H9 (cell line): ENCODE measurements around the gene HCK. TPM values are rescaled to one million over a fixed set of nuclear protein-coding genes. Genes with fewer than 3 reads are reported as not detected.

Experiments used
- DNase-seq: peaks from one replicate; pipeline ENCODE4 v3.0.0-alpha.2; 2017
- H2AFZ ChIP-seq: one replicate; pipeline ENCODE4 v1.6.1; 2013; ENCODE audit warnings: mild to moderate bottlenecking, low read length, control low read depth, moderate library complexity
- H2AK5ac ChIP-seq: 2 replicates; pipeline ENCODE4 v1.6.1; 2013; ENCODE audit warnings: low read length, control low read depth, mixed read lengths; ENCODE audit not compliant: insufficient read length
- H2BK120ac ChIP-seq: one replicate; pipeline ENCODE4 v1.6.1; 2013; ENCODE audit warnings: low read depth, mild to moderate bottlenecking, low read length, control low read depth, inconsistent platforms; ENCODE audit not compliant: poor library complexity, severe bottlenecking
- H2BK12ac ChIP-seq: 2 replicates; pipeline ENCODE4 v1.6.1; 2013; ENCODE audit warnings: low read length, control low read depth, mixed read lengths, low read depth; ENCODE audit not compliant: insufficient read length
- H2BK15ac ChIP-seq: 2 replicates; pipeline ENCODE4 v1.6.1; 2013; ENCODE audit warnings: low read depth, low read length, control low read depth
- H2BK20ac ChIP-seq: one replicate; pipeline ENCODE4 v1.6.1; 2013; ENCODE audit warnings: low read depth, mild to moderate bottlenecking, low read length, control low read depth, inconsistent platforms; ENCODE audit not compliant: poor library complexity, severe bottlenecking
- H2BK5ac ChIP-seq: 2 replicates; pipeline ENCODE4 v1.6.1; 2013; ENCODE audit warnings: low read length, control low read depth, mixed read lengths; ENCODE audit not compliant: insufficient read length
- H3K14ac ChIP-seq: 2 replicates; pipeline ENCODE4 v1.6.1; 2013; ENCODE audit warnings: low read length, control low read depth; ENCODE audit not compliant: insufficient read depth
- H3K18ac ChIP-seq: 2 replicates; pipeline ENCODE4 v1.6.1; 2013; ENCODE audit warnings: low read depth, mild to moderate bottlenecking, mixed read lengths, low read length, control low read depth; ENCODE audit not compliant: insufficient read length
- H3K23ac ChIP-seq: 2 replicates; pipeline ENCODE4 v1.6.1; 2013; ENCODE audit warnings: low read length, control low read depth, mixed read lengths, low read depth; ENCODE audit not compliant: insufficient read length
- H3K23me2 ChIP-seq: 2 replicates; pipeline ENCODE4 v1.6.1; 2013; ENCODE audit warnings: low read depth, mild to moderate bottlenecking, mixed read lengths, low read length, control low read depth; ENCODE audit not compliant: insufficient read length, poor library complexity, severe bottlenecking
- H3K27ac ChIP-seq: 2 replicates; pipeline ENCODE4 v1.5.1; 2013; ENCODE audit warnings: low read length, control low read depth, mixed read lengths, low read depth; ENCODE audit not compliant: insufficient read length
- H3K27me3 ChIP-seq: 2 replicates; pipeline ENCODE4 v1.6.1; 2013; ENCODE audit warnings: low read length, control low read depth, inconsistent platforms; ENCODE audit not compliant: insufficient read depth
- H3K4ac ChIP-seq: 2 replicates; pipeline ENCODE4 v1.6.1; 2013; ENCODE audit warnings: low read depth, mild to moderate bottlenecking, control low read depth, inconsistent platforms, low read length, moderate library complexity
- H3K4me1 ChIP-seq: 2 replicates; pipeline ENCODE4 v1.6.1; 2013; ENCODE audit warnings: low read length, control low read depth, inconsistent platforms; ENCODE audit not compliant: insufficient read depth
- H3K4me2 ChIP-seq: 2 replicates; pipeline ENCODE4 v1.6.1; 2013; ENCODE audit warnings: low read length, control low read depth, mixed read lengths; ENCODE audit not compliant: insufficient read length, insufficient read depth
- H3K56ac ChIP-seq: 2 replicates; pipeline ENCODE4 v1.6.1; 2013; ENCODE audit warnings: low read depth, mild to moderate bottlenecking, mixed read lengths, low read length, control low read depth; ENCODE audit not compliant: insufficient read length
- H3K79me1 ChIP-seq: 2 replicates; pipeline ENCODE4 v1.6.1; 2013; ENCODE audit warnings: low read depth, mild to moderate bottlenecking, moderate library complexity, low read length, control low read depth, inconsistent platforms; ENCODE audit not compliant: insufficient read depth, poor library complexity, severe bottlenecking
- H3K79me2 ChIP-seq: 2 replicates; pipeline ENCODE4 v1.6.1; 2013; ENCODE audit warnings: low read length, control low read depth, inconsistent platforms; ENCODE audit not compliant: insufficient read depth
- H3K9ac ChIP-seq: 2 replicates; pipeline ENCODE4 v1.6.1; 2013; ENCODE audit warnings: low read length, control low read depth, mixed read lengths; ENCODE audit not compliant: insufficient read length; ENCODE audit errors: extremely low read depth
- H3K9me3 ChIP-seq: one replicate; pipeline ENCODE4 v1.6.1; 2013; ENCODE audit warnings: low read depth, low read length, inconsistent platforms; ENCODE audit not compliant: control insufficient read depth
- H3T11ph ChIP-seq: one replicate; pipeline ENCODE4 v1.6.1; 2013; ENCODE audit warnings: mild to moderate bottlenecking, low read length, control low read depth, inconsistent platforms
- H4K20me1 ChIP-seq: one replicate; pipeline ENCODE4 v1.6.1; 2013; ENCODE audit not compliant: control insufficient read depth, insufficient read length, insufficient read depth
- H4K5ac ChIP-seq: 2 replicates; pipeline ENCODE4 v1.6.1; 2013; ENCODE audit warnings: low read depth, mild to moderate bottlenecking, mixed read lengths, low read length, control low read depth; ENCODE audit not compliant: insufficient read length
- H4K8ac ChIP-seq: replicated peaks from 2 replicates; pipeline ENCODE4 v1.6.1; 2013; ENCODE audit warnings: low read length, control low read depth, mixed read lengths, low read depth; ENCODE audit not compliant: insufficient read length
- H4K91ac ChIP-seq: 2 replicates; pipeline ENCODE4 v1.6.1; 2013; ENCODE audit warnings: low read depth, mild to moderate bottlenecking, moderate library complexity, mixed read lengths, low read length, control low read depth; ENCODE audit not compliant: insufficient read length
- H3K27ac Mint-ChIP-seq, 3 experiments: 2 replicates in 2 of 3; 3 replicates in 1 of 3; pipeline ENCODE4 v1.8.0; 2020 to 2021; ENCODE audit warnings: mixed read lengths in 3 of 3, mild to moderate bottlenecking in 1 of 3, moderate library complexity in 1 of 3
- H3K27me3 Mint-ChIP-seq: 2 replicates; pipeline ENCODE4 v1.8.0; 2021; ENCODE audit warnings: low read depth, mild to moderate bottlenecking, moderate library complexity, mixed read lengths
- H3K36me3 Mint-ChIP-seq, 3 experiments: 2 replicates in 2 of 3; 3 replicates in 1 of 3; pipeline ENCODE4 v1.8.0; 2020 to 2021; ENCODE audit warnings: low read depth in 3 of 3, mixed read lengths in 3 of 3; ENCODE audit not compliant: insufficient read depth in 1 of 3
- H3K4me1 Mint-ChIP-seq, 2 experiments: 2 replicates each; pipeline ENCODE4 v1.8.0; 2020; ENCODE audit warnings: mixed read lengths in 2 of 2
- H3K4me3 Mint-ChIP-seq, 2 experiments: 2 replicates in 1 of 2; 3 replicates in 1 of 2; pipeline ENCODE4 v1.8.0; 2020 to 2021; ENCODE audit warnings: mild to moderate bottlenecking in 2 of 2, mixed read lengths in 2 of 2, moderate library complexity in 1 of 2
- H3K9me3 Mint-ChIP-seq, 2 experiments: 2 replicates in 1 of 2; 3 replicates in 1 of 2; pipeline ENCODE4 v1.8.0; 2020; ENCODE audit warnings: mild to moderate bottlenecking in 2 of 2, mixed read lengths in 2 of 2, moderate library complexity in 1 of 2
- CTCF ChIP-seq: fragments of 200-600 bp; sonication (generic); conservative IDR thresholded peaks from 3 replicates; pipeline ENCODE4 v1.8.0; 2021; ENCODE audit warnings: antibody characterized with exemption, mild to moderate bottlenecking
- WGBS: extraction: QIAGEN DNeasy Blood & Tissue Kit; methylation state at CpG from one replicate; pipeline ENCODE4 v1.1.7; 2013; ENCODE audit warnings: missing lambda C conversion rate, low lambda C conversion rate, mixed read lengths; ENCODE audit not compliant: insufficient read length; ENCODE audit errors: extremely low coverage; 5-methylcytosine and 5-hydroxymethylcytosine counted together
- total RNA-seq: library from RNA; stranded (reverse); gene quantifications from 2 replicates; pipeline ENCODE4 v1.2.1, GENCODE V29; 2021

HCK gene
- total RNA-seq, 1 experiment from 2014 or later = 1.7 TPM

DNA sequence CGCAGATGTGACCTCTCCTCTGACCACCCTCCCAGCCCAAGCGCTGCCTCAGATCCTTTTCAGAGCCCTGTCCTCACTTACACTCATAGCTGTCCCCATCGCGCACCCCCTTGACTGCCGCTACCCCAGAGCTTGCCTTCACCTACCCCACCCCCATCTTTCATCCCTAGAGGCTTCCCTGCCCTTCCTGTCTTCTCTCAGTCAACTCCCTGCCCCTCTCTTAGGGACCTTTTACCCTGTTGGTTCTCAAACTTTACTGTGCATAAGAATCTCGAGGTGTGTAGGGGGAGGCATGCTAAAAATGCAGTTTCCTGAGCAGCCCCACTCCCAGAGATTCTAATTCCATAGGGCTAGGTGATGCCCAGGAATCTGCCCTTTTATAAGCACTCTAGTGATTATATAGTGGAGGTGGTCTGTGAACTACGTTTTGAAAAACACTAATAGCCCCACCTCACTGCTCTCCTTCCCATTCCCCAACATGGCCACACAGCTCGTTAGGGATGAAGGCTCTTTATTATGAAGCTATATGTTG is 58.2 kb downstream of the HCK start:
- Histone ChIP-seq H3K23ac (no peak overlapping the region), H2BK5ac (no peak overlapping the region), H4K5ac (no peak overlapping the region), H4K20me1 (no peaks in the 10 kb centered on the region), H3K4me2 (peak overlapping the region; percentile 36), H3K27ac (no peak overlapping the region), H3T11ph (no peak overlapping the region), H2BK12ac (no peak overlapping the region), H3K9me3 (no peaks in the 10 kb centered on the region), H3K14ac (peak overlapping the region; percentile 99; the same call in 1 of the 2 replicates), H2AFZ (no peak overlapping the region), H3K27me3 (no peaks in the 10 kb centered on the region), H3K23me2 (peaks cover 6% of the 10 kb centered on the region), H2AK5ac (no peak overlapping the region), H3K56ac (no peak overlapping the region), H2BK15ac (no peak overlapping the region), H3K18ac (peak overlapping the region; percentile 99), H3K4me1 (0 out of 2 replicates have a peak, but pooled peaks cover 3% of the 10 kb centered on the region), H3K79me2 (peaks cover 6% of the 10 kb centered on the region; the same call in 1 of the 2 replicates), H2BK120ac (no peak overlapping the region), H2BK20ac (no peak overlapping the region), H4K8ac (no peak overlapping the region), H3K79me1 (no peaks in the 10 kb centered on the region), H3K4ac (no peak overlapping the region), H3K9ac (peak overlapping the region; percentile 87), H4K91ac (no peak overlapping the region)
- DNase-seq = no peak
- no CpG with 5 or more reads among the region's 8 CpGs for WGBS
- Mint-ChIP-seq H3K4me3 (peak overlapping the region; percentile 99), H3K9me3 (no peaks in the 10 kb centered on the region), H3K27ac (peak overlapping the region; percentile 100), H3K36me3 (peaks cover 0 to 10% (median 6%) of the 10 kb centered on the region in 3 experiments; a peak in 5 of 7 replicates), H3K4me1 (peaks cover 13 to 15% of the 10 kb centered on the region in 2 experiments), H3K27me3 (peaks cover 2% of the 10 kb centered on the region; the same call in 1 of the 2 replicates)
- no peak for TF ChIP-seq CTCF
